Heart left ventricle (tissue), 16 donors: ENCODE measurements around the gene SMC1B. TPM values are rescaled to one million over a fixed set of nuclear protein-coding genes. Genes with fewer than 3 reads are reported as not detected.
A peak's percentile ranks its signal among the peaks of the same experiment; 100 is the strongest.

Source experiments
- ATAC-seq, 4 donors: fragments of 200-7000 bp; cut with Tn5 transposase; one replicate each; pipeline ENCODE4 v1.9.1; 2020 to 2022; ENCODE audit warnings: moderate library complexity in 4 of 4, mild to moderate bottlenecking in 3 of 4, moderate number of reproducible peaks in 1 of 4
- DNase-seq, 5 donors: peaks; one replicate each; pipeline ENCODE4 v3.0.0-alpha.2; 2020
- H3K27ac ChIP-seq, 12 donors: fragments of 200-600 bp; sonication (generic) in 4 of 12; one replicate each; pipeline versions ENCODE4 v1.5.0 to v1.8.0; 2016 to 2022; ENCODE audit warnings: mild to moderate bottlenecking in 2 of 12
- H3K27me3 ChIP-seq, 9 donors: fragments of 200-600 bp; sonication (generic) in 2 of 9; one replicate each; pipeline versions ENCODE4 v1.5.1 to v1.8.0; 2016 to 2022; ENCODE audit warnings: mild to moderate bottlenecking in 3 of 9
- H3K36me3 ChIP-seq, 9 donors: fragments of 200-600 bp; sonication (generic) in 2 of 9; one replicate each; pipeline versions ENCODE4 v1.5.0 to v1.8.0; 2018 to 2022; ENCODE audit warnings: mild to moderate bottlenecking in 2 of 9
- H3K4me1 ChIP-seq, 12 donors: fragments of 200-600 bp; sonication (generic) in 4 of 12; one replicate each; pipeline versions ENCODE4 v1.5.0 to v1.8.0; 2016 to 2022; ENCODE audit warnings: mild to moderate bottlenecking in 3 of 12
- H3K4me3 ChIP-seq, 12 donors: fragments of 200-600 bp; sonication (generic) in 4 of 12; one replicate each; pipeline versions ENCODE4 v1.5.0 to v1.8.0; 2017 to 2022; ENCODE audit warnings: mild to moderate bottlenecking in 9 of 12, moderate library complexity in 4 of 12
- H3K9me3 ChIP-seq, 12 donors: fragments of 200-600 bp; sonication (generic) in 4 of 12; one replicate each; pipeline versions ENCODE4 v1.5.0 to v1.8.0; 2016 to 2022; ENCODE audit warnings: mild to moderate bottlenecking in 1 of 12
- CTCF ChIP-seq, 12 donors: fragments of 200-600 bp; sonication (generic) in 4 of 12; IDR thresholded peaks; one replicate each; pipeline versions ENCODE4 v1.5.0 to v1.8.0; 2018 to 2022; ENCODE audit warnings: antibody characterized with exemption in 12 of 12, mild to moderate bottlenecking in 5 of 12
- POLR2A ChIP-seq, 2 donors: fragments of 450-650 bp; IDR thresholded peaks; one replicate each; pipeline ENCODE4 v1.6.1; 2017; ENCODE audit warnings: antibody characterized with exemption in 2 of 2, mild to moderate bottlenecking in 2 of 2, moderate library complexity in 2 of 2
- WGBS, 4 donors: extraction: QIAGEN DNeasy Blood & Tissue Kit in 2 of 4; methylation state at CpG; one replicate each; pipeline versions ENCODE4 v1.1.5 to v1.1.7; 2013 to 2018; 5-methylcytosine and 5-hydroxymethylcytosine counted together
- intact Hi-C, 10 donors: fragments of 100-400 bp; cut with DNase I; formaldehyde crosslinking; loops; one replicate each; pipeline versions ENCODE4 v1.11.1 to v1.14.2; 2022
- polyA plus RNA-seq, 2 donors: library from polyadenylated mRNA; stranded (reverse); fragments of 200-250 nt; gene quantifications; one replicate each; pipeline ENCODE4 v1.2.3, GENCODE V29; 2013
- total RNA-seq, 9 donors: library from RNA; depleted of rRNA in 2 of 9; stranded (reverse); fragments of >200 nt in 2 of 9; fragmentation: NEBNext Ultra II Directional in 3 of 9; extraction: Animal tissue kit (Norgen Biotek cat#: 25700) in 3 of 9; gene quantifications; one replicate each; pipeline versions ENCODE4 v1.1.0 to v1.2.4, GENCODE V29; 2016 to 2023
- donor health status: ischemic (EF 13 %, LVEDD 7.1; RV severe dilation, severe dysfunction).
- donor health status: healthy with polysubstance abuse.
- donor health status: DM: no; HTN: yes; CAD: no.
- donor health status: DM: no; HTN: no; CAD: no.
- donor health status: ischemic (EF 25% LVEDD 6.9; RV normal size, moderate dysfunction).
- donor health status: ischemic (EF 25% LVEDD 5.7; RV mildly dilated, moderate dysfunction).
- donor health status: healthy.
- donor health status: DM: yes; HTN: yes; CAD: no.
- donor health status: ischemic (EF 35%, LVEDD 5.7; RV mildly dilated, moderate dysfunction).
- donor health status: nonischemic (EF 11% LVEDD 7.7; RV severe dilation, severe dysfunction).
- donor health status: DM: yes; HTN: yes; CAD: no.
- donor health status: PGD.
- donor health status: ischemic (EF 29% LVEDD 5.4; RV normal size, mild dysfunction).
- donor health status: nonischemic (EF 23%, LVEDD 6.1; RV moderate dilation, normal function).

SMC1B gene
- total and polyA plus RNA-seq, 11 donors: not detected

- no peaks in the 10 kb centered on the region for H3K9me3 ChIP-seq
- DNase-seq (no peak), ATAC-seq (no peak)
- TF ChIP-seq POLR2A (IDR thresholded peaks at IDR 0.05) (no peak), CTCF (IDR thresholded peaks at IDR 0.05) (no peak)
- intact Hi-C loops: no loop called here
- no peak overlapping the region for H3K4me3 ChIP-seq
- WGBS, 4 donors: 88 to 93% (median 91%) methylated on average over 5 of the region's 5 CpGs
- no peaks in the 10 kb centered on the region for H3K4me1 ChIP-seq
- no peaks in the 10 kb centered on the region for H3K36me3 ChIP-seq
- H3K27ac ChIP-seq: no peak overlapping the region
- H3K27me3 ChIP-seq: peaks cover 0 to 4% (median 0%) of the 10 kb centered on the region in 9 donors
Observed at GRCh38 chr22:45399712-45400445, 13.5 kb downstream of the SMC1B start.

GRCh38 chr22:45398214-45398613, 15.2 kb downstream of the SMC1B start:
- DNase-seq (no peak), ATAC-seq (no peak)
- WGBS, 4 donors: 89 to 100% (median 93%) methylated on average over 7 to 13 of the region's 13 CpGs
- H3K9me3 ChIP-seq: no peaks in the 10 kb centered on the region
- no peak overlapping the region for H3K27ac ChIP-seq
- TF ChIP-seq POLR2A (IDR thresholded peaks at IDR 0.05) (no peak), CTCF (IDR thresholded peaks at IDR 0.05) (no peak)
- H3K4me3 ChIP-seq: no peak overlapping the region
- no peaks in the 10 kb centered on the region for H3K36me3 ChIP-seq
- intact Hi-C loops: no loop called here
- peaks cover 0 to 4% (median 0%) of the 10 kb centered on the region in 9 donors for H3K27me3 ChIP-seq
- no peaks in the 10 kb centered on the region for H3K4me1 ChIP-seq

- 79 to 86% (median 82%) methylated on average over 2 to 5 of the region's 5 CpGs for WGBS, 4 donors
- no peak for DNase-seq
- H3K9me3 ChIP-seq: no peaks in the 10 kb centered on the region
- H3K27ac ChIP-seq: no peak overlapping the region
- TF ChIP-seq POLR2A (IDR thresholded peaks at IDR 0.05): no peak
- peak in 3 of 12 donors; percentile 6 to 31 (median 28) for TF ChIP-seq CTCF (IDR thresholded peaks at IDR 0.05)
- H3K36me3 ChIP-seq: no peaks in the 10 kb centered on the region
- no peak overlapping the region for H3K4me3 ChIP-seq
- no peaks in the 10 kb centered on the region for H3K4me1 ChIP-seq
- ATAC-seq: no peak
- H3K27me3 ChIP-seq: peaks cover 0 to 4% (median 0%) of the 10 kb centered on the region in 9 donors
- intact Hi-C loops: no loop called here
Observed at GRCh38 chr22:45397806-45398205, 15.6 kb downstream of the SMC1B start.

GRCh38 chr22:45389546-45389945, 23.9 kb downstream of the SMC1B start:
- intact Hi-C loops: loop anchor here in 1 of 10 donors (10.0 kb wide), 1 partner anchor 335 kb away; no protein-coding TSS in a partner anchor
- TF ChIP-seq POLR2A (IDR thresholded peaks at IDR 0.05) (no peak), CTCF (IDR thresholded peaks at IDR 0.05) (no peak)
- no peaks in the 10 kb centered on the region for H3K9me3 ChIP-seq
- H3K4me3 ChIP-seq: no peak overlapping the region
- WGBS, 4 donors: 84 to 91% (median 85%) methylated on average over 3 of the region's 3 CpGs
- no peak overlapping the region for H3K27ac ChIP-seq
- ATAC-seq (no peak), DNase-seq (no peak)
- H3K27me3 ChIP-seq: peaks cover 0 to 10% (median 0%) of the 10 kb centered on the region in 9 donors
- H3K36me3 ChIP-seq: no peaks in the 10 kb centered on the region
- H3K4me1 ChIP-seq: no peaks in the 10 kb centered on the region
